22Rv1 (cell line): ENCODE results near the gene HOXC13.

Experiments used
- CTCF ChIP-seq: fragments of 450-650 bp; IDR thresholded peaks from 2 replicates; pipeline ENCODE4 v1.5.1; 2017; ENCODE audit warnings: mild to moderate bottlenecking
- ZFX ChIP-seq: fragments of 450-650 bp; IDR thresholded peaks from 2 replicates; pipeline ENCODE4 v1.6.1; 2017; ENCODE audit warnings: antibody characterized with exemption, borderline replicate concordance

- TF ChIP-seq CTCF (no peak), ZFX (no peak)
Measured at GRCh38 chr12:53947743-53948142, 9.1 kb downstream of the HOXC13 start.
